ENCODE results near the gene OPA3.

The OPA3 gene

GRCh38 chr19:45522010-45522941 is 62.3 kb downstream of the OPA3 start:
- Histone ChIP-seq H3K4me3 (ENCODE audit: low read length in 2 of 2) (no peak overlapping the region), H3K4ac (ENCODE audit: low read length) (no peak overlapping the region), H3K27me3 (ENCODE audit: control insufficient read depth in 3 of 3, insufficient read depth in 3 of 3, low read depth in 1 of 3, low read length in 3 of 3) (no peaks in the 10 kb centered on the region), H4K8ac (ENCODE audit: low read depth, low read length) (no peak overlapping the region), H2BK12ac (ENCODE audit: low read length) (no peak overlapping the region), H3K9me3 (replicated peaks in 1 of 2; ENCODE audit: control insufficient read depth in 2 of 2, insufficient read depth in 1 of 2, low read depth in 1 of 2, low read length in 2 of 2) (no peaks in the 10 kb centered on the region), H2BK5ac (ENCODE audit: low read length) (no peak overlapping the region), H2BK120ac (ENCODE audit: low read depth, low read length) (no peak overlapping the region), H4K91ac (ENCODE audit: low read depth, low read length, poor library complexity) (no peak overlapping the region), H3K4me1 (ENCODE audit: control insufficient read depth in 2 of 2, insufficient read depth in 1 of 2, low read depth in 1 of 2, low read length in 2 of 2) (peaks cover 0 to under 1% of the 10 kb centered on the region in 2 donors), H3K18ac (ENCODE audit: low read length) (no peak overlapping the region), H2AK5ac (ENCODE audit: low read depth, low read length) (no peak overlapping the region), H3K14ac (ENCODE audit: low read length) (no peak overlapping the region), H3K9ac (ENCODE audit: low read depth, low read length, poor library complexity) (no peak overlapping the region), H3K27ac (replicated peaks; ENCODE audit: low read length) (no peak overlapping the region), H2BK15ac (ENCODE audit: low read length) (no peak overlapping the region), H3K23ac (ENCODE audit: low read depth, low read length, poor library complexity) (no peak overlapping the region), H3K79me1 (ENCODE audit: low read depth, low read length) (no peaks in the 10 kb centered on the region), H3K4me2 (ENCODE audit: insufficient read depth, low read length, poor library complexity, severe bottlenecking) (no peak overlapping the region), H3K36me3 (replicated peaks in 1 of 2; ENCODE audit: control insufficient read depth in 2 of 2, insufficient read depth in 2 of 2, low read length in 2 of 2) (peaks cover 28 to 52% of the 10 kb centered on the region in 2 donors), H2AFZ (ENCODE audit: low read length) (no peak overlapping the region)
- WGBS, 2 donors (ENCODE audit: extremely low coverage in 2 of 2, insufficient read length in 2 of 2, insufficient replicate concordance in 1 of 2): no CpG with 5 or more reads among the region's 24 CpGs
- no peak for DNase-seq (ENCODE audit: low spot score)

GRCh38 chr19:45518469-45518826 is 66.2 kb downstream of the OPA3 start:
- H3K4ac ChIP-seq (ENCODE audit: low read length): no peak overlapping the region
- peaks cover 0 to 1% of the 10 kb centered on the region in 2 donors for H3K4me1 ChIP-seq (ENCODE audit: control insufficient read depth in 2 of 2, insufficient read depth in 1 of 2, low read depth in 1 of 2, low read length in 2 of 2)
- H3K23ac ChIP-seq (ENCODE audit: low read depth, low read length, poor library complexity): no peak overlapping the region
- no peak overlapping the region for H2BK5ac ChIP-seq (ENCODE audit: low read length)
- H3K79me1 ChIP-seq (ENCODE audit: low read depth, low read length): peaks cover 8% of the 10 kb centered on the region
- peaks cover 19 to 27% of the 10 kb centered on the region in 2 donors for H3K36me3 ChIP-seq (replicated peaks in 1 of 2; ENCODE audit: control insufficient read depth in 2 of 2, insufficient read depth in 2 of 2, low read length in 2 of 2)
- H3K18ac ChIP-seq (ENCODE audit: low read length): no peak overlapping the region
- no peak overlapping the region for H2BK12ac ChIP-seq (ENCODE audit: low read length)
- no peak overlapping the region for H2BK120ac ChIP-seq (ENCODE audit: low read depth, low read length)
- H3K9me3 ChIP-seq (replicated peaks in 1 of 2; ENCODE audit: control insufficient read depth in 2 of 2, insufficient read depth in 1 of 2, low read depth in 1 of 2, low read length in 2 of 2): no peaks in the 10 kb centered on the region
- no CpG with 5 or more reads among the region's 7 CpGs for WGBS, 2 donors (ENCODE audit: extremely low coverage in 2 of 2, insufficient read length in 2 of 2, insufficient replicate concordance in 1 of 2)
- no peak overlapping the region for H3K4me2 ChIP-seq (ENCODE audit: insufficient read depth, low read length, poor library complexity, severe bottlenecking)
- no peaks in the 10 kb centered on the region for H3K27me3 ChIP-seq (ENCODE audit: control insufficient read depth in 3 of 3, insufficient read depth in 3 of 3, low read depth in 1 of 3, low read length in 3 of 3)
- H3K27ac ChIP-seq (replicated peaks; ENCODE audit: low read length): no peak overlapping the region
- no peak overlapping the region for H3K14ac ChIP-seq (ENCODE audit: low read length)
- no peak for DNase-seq (ENCODE audit: low spot score)
- no peak overlapping the region for H4K8ac ChIP-seq (ENCODE audit: low read depth, low read length)
- H3K4me3 ChIP-seq (ENCODE audit: low read length in 2 of 2): no peak overlapping the region
- H2BK15ac ChIP-seq (ENCODE audit: low read length): no peak overlapping the region
- no peak overlapping the region for H4K91ac ChIP-seq (ENCODE audit: low read depth, low read length, poor library complexity)
- no peak overlapping the region for H2AFZ ChIP-seq (ENCODE audit: low read length)
- no peak overlapping the region for H3K9ac ChIP-seq (ENCODE audit: low read depth, low read length, poor library complexity)
- no peak overlapping the region for H2AK5ac ChIP-seq (ENCODE audit: low read depth, low read length)

GRCh38 chr19:45517641-45518468 is 66.7 kb downstream of the OPA3 start:
- Histone ChIP-seq H3K9ac (ENCODE audit: low read depth, low read length, poor library complexity) (no peak overlapping the region), H3K9me3 (replicated peaks in 1 of 2; ENCODE audit: control insufficient read depth in 2 of 2, insufficient read depth in 1 of 2, low read depth in 1 of 2, low read length in 2 of 2) (no peaks in the 10 kb centered on the region), H3K27me3 (ENCODE audit: control insufficient read depth in 3 of 3, insufficient read depth in 3 of 3, low read depth in 1 of 3, low read length in 3 of 3) (no peaks in the 10 kb centered on the region), H3K4ac (ENCODE audit: low read length) (no peak overlapping the region), H2BK120ac (ENCODE audit: low read depth, low read length) (no peak overlapping the region), H4K8ac (ENCODE audit: low read depth, low read length) (no peak overlapping the region), H2AK5ac (ENCODE audit: low read depth, low read length) (no peak overlapping the region), H3K79me1 (ENCODE audit: low read depth, low read length) (peaks cover 8% of the 10 kb centered on the region), H2BK5ac (ENCODE audit: low read length) (no peak overlapping the region), H2AFZ (ENCODE audit: low read length) (no peak overlapping the region), H3K23ac (ENCODE audit: low read depth, low read length, poor library complexity) (no peak overlapping the region), H2BK15ac (ENCODE audit: low read length) (no peak overlapping the region), H3K14ac (ENCODE audit: low read length) (no peak overlapping the region), H3K4me1 (ENCODE audit: control insufficient read depth in 2 of 2, insufficient read depth in 1 of 2, low read depth in 1 of 2, low read length in 2 of 2) (peaks cover 0 to 1% of the 10 kb centered on the region in 2 donors), H4K91ac (ENCODE audit: low read depth, low read length, poor library complexity) (no peak overlapping the region), H3K4me2 (ENCODE audit: insufficient read depth, low read length, poor library complexity, severe bottlenecking) (no peak overlapping the region), H3K4me3 (ENCODE audit: low read length in 2 of 2) (no peak overlapping the region), H3K27ac (replicated peaks; ENCODE audit: low read length) (no peak overlapping the region), H3K18ac (ENCODE audit: low read length) (no peak overlapping the region), H2BK12ac (ENCODE audit: low read length) (no peak overlapping the region), H3K36me3 (replicated peaks in 1 of 2; ENCODE audit: control insufficient read depth in 2 of 2, insufficient read depth in 2 of 2, low read length in 2 of 2) (peaks cover 18 to 27% of the 10 kb centered on the region in 2 donors)
- WGBS, 2 donors (ENCODE audit: extremely low coverage in 2 of 2, insufficient read length in 2 of 2, insufficient replicate concordance in 1 of 2): no CpG with 5 or more reads among the region's 50 CpGs
- no peak for DNase-seq (ENCODE audit: low spot score)

- Histone ChIP-seq H3K23ac (ENCODE audit: low read depth, low read length, poor library complexity) (no peak overlapping the region), H2AFZ (ENCODE audit: low read length) (no peak overlapping the region), H2BK120ac (ENCODE audit: low read depth, low read length) (no peak overlapping the region), H4K91ac (ENCODE audit: low read depth, low read length, poor library complexity) (no peak overlapping the region), H3K79me1 (ENCODE audit: low read depth, low read length) (peaks cover 8% of the 10 kb centered on the region), H3K18ac (ENCODE audit: low read length) (no peak overlapping the region), H2BK15ac (ENCODE audit: low read length) (no peak overlapping the region), H4K8ac (ENCODE audit: low read depth, low read length) (no peak overlapping the region), H3K9ac (ENCODE audit: low read depth, low read length, poor library complexity) (no peak overlapping the region), H3K4me3 (ENCODE audit: low read length in 2 of 2) (no peak overlapping the region), H3K4me1 (ENCODE audit: control insufficient read depth in 2 of 2, insufficient read depth in 1 of 2, low read depth in 1 of 2, low read length in 2 of 2) (peaks cover 0 to 1% of the 10 kb centered on the region in 2 donors), H3K4me2 (ENCODE audit: insufficient read depth, low read length, poor library complexity, severe bottlenecking) (no peak overlapping the region), H3K27me3 (ENCODE audit: control insufficient read depth in 3 of 3, insufficient read depth in 3 of 3, low read depth in 1 of 3, low read length in 3 of 3) (no peaks in the 10 kb centered on the region), H2BK5ac (ENCODE audit: low read length) (no peak overlapping the region), H2BK12ac (ENCODE audit: low read length) (no peak overlapping the region), H3K4ac (ENCODE audit: low read length) (no peak overlapping the region), H3K27ac (replicated peaks; ENCODE audit: low read length) (no peak overlapping the region), H3K9me3 (replicated peaks in 1 of 2; ENCODE audit: control insufficient read depth in 2 of 2, insufficient read depth in 1 of 2, low read depth in 1 of 2, low read length in 2 of 2) (no peaks in the 10 kb centered on the region), H3K36me3 (replicated peaks in 1 of 2; ENCODE audit: control insufficient read depth in 2 of 2, insufficient read depth in 2 of 2, low read length in 2 of 2) (peaks cover 18 to 22% of the 10 kb centered on the region in 2 donors), H3K14ac (ENCODE audit: low read length) (no peak overlapping the region), H2AK5ac (ENCODE audit: low read depth, low read length) (no peak overlapping the region)
- WGBS, 2 donors (ENCODE audit: extremely low coverage in 2 of 2, insufficient read length in 2 of 2, insufficient replicate concordance in 1 of 2): no CpG with 5 or more reads among the region's 7 CpGs
- no peak for DNase-seq (ENCODE audit: low spot score)
Observed at GRCh38 chr19:45517238-45517637, 67.4 kb downstream of the OPA3 start.
